Coronary artery (tissue), 2 donors: ENCODE measurements around the gene MTA3.

Experiments
- DNase-seq: peaks from one replicate; pipeline ENCODE4 v3.0.0-alpha.2; 2017; ENCODE audit warnings: low spot score
- H3K27ac ChIP-seq, 2 donors: fragments of 200-600 bp; sonication (generic); one replicate each; pipeline ENCODE4 v1.5.1; 2016 to 2019
- H3K4me3 ChIP-seq: fragments of 200-600 bp; sonication (generic); 2 replicates; pipeline ENCODE4 v1.5.1; 2016; ENCODE audit warnings: mild to moderate bottlenecking, moderate library complexity
- TF ChIP-seq, protein P1 (sequence below): fragments of 200-600 bp; sonication (generic); IDR thresholded peaks from one replicate; pipeline ENCODE4 v1.5.1; 2019; ENCODE audit warnings: antibody characterized with exemption

MTA3 gene

GRCh38 chr2:42713920-42714319 is 145.5 kb downstream of the MTA3 start:
- TF ChIP-seq, protein P1, sequence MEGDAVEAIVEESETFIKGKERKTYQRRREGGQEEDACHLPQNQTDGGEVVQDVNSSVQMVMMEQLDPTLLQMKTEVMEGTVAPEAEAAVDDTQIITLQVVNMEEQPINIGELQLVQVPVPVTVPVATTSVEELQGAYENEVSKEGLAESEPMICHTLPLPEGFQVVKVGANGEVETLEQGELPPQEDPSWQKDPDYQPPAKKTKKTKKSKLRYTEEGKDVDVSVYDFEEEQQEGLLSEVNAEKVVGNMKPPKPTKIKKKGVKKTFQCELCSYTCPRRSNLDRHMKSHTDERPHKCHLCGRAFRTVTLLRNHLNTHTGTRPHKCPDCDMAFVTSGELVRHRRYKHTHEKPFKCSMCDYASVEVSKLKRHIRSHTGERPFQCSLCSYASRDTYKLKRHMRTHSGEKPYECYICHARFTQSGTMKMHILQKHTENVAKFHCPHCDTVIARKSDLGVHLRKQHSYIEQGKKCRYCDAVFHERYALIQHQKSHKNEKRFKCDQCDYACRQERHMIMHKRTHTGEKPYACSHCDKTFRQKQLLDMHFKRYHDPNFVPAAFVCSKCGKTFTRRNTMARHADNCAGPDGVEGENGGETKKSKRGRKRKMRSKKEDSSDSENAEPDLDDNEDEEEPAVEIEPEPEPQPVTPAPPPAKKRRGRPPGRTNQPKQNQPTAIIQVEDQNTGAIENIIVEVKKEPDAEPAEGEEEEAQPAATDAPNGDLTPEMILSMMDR: no peak
- no peak overlapping the region for H3K27ac ChIP-seq
- DNase-seq: no peak
- H3K4me3 ChIP-seq: no peak overlapping the region

- TF ChIP-seq, protein P1: no peak
- no peak for DNase-seq
- Histone ChIP-seq H3K27ac (no peak overlapping the region), H3K4me3 (no peak overlapping the region)
Measured at GRCh38 chr2:42714686-42715085, 146.3 kb downstream of the MTA3 start.

GRCh38 chr2:42721898-42722297 is 153.5 kb downstream of the MTA3 start:
- Histone ChIP-seq H3K27ac (peak overlapping the region in 1 of 2 donors; percentile 45), H3K4me3 (no peak overlapping the region)
- TF ChIP-seq, protein P1: no peak
- DNase-seq: no peak

DNA sequence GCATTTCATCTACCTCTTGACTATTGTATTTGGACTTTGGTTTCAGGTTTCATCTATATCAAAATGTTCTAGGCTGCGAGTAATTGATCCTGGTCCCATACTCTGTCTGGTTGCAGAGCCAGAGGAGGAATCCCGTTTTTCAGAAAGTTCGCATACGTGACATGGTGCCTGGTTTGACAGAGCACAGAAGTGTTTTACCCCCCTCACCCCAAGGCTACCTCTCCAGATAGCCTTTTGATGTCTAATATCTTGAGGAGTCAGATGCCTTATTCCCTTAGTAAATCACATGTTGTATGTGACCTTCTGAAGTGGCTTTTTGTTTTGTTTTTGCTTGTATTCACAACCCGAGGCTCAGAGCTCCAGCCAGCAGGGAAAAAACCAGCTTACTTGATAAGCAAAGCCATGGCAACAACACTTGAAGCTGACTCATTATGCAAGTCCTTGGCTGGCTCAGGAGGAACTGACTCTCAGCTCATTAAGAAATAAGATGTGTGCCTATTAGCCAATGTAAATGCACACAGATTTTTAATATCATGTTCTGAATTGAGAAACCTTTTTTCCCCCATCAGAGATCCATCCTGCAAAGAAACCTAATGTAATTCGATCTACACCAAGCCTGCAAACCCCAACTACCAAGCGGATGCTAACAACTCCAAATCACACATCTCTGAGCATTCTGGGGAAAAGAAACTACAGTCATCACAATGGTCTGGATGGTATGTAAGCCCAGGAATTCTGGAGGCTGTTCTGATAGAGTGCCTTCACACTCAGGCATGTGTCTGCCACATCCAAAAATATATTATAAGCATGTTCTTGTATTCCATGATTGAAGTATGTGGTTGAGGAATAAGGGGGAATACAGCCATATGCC is 154.1 kb downstream of the MTA3 start:
- Histone ChIP-seq H3K27ac (peak overlapping the region in 1 of 2 donors; percentile 45), H3K4me3 (no peak overlapping the region)
- TF ChIP-seq, protein P1: no peak
- DNase-seq: no peak

DNA sequence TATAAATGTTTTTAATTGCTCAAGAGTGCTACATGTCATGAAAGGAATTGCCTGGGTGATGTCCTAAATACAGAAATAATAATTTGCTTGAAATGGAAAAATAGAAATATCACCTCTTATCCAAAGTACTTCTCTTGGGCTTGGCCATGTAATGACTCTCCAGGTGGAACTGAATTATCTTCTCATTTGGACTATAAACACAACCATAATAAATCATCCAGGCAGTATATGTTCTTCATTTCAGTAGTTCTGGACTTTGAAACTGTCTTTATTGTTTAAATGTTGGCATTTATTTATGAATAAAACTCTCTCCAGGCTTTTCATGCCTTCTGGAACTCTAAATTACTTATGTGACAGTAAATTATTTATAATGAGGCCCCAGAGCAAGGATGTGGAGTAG is 155.0 kb downstream of the MTA3 start:
- TF ChIP-seq, protein P1: no peak
- DNase-seq: no peak
- Histone ChIP-seq H3K27ac (no peak overlapping the region), H3K4me3 (no peak overlapping the region)

DNA sequence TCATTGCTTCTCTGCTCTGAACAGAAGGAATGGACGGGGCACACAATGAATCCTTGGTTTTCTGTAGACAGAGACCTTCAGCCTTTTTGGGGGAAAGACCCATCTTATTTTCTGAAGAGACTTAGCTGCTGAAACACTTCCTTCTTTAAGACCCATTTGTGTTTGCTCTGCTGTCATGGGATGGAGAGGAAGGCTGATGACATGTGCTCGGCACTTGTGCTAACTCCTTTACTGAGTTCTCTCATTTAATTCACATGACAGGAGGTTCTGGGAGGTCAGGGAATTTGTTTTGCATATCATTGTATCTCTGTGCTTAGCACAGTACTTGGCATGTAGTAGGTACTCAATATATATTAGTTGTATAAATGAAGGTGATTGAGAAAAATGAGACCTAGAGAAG is 156.5 kb downstream of the MTA3 start:
- Histone ChIP-seq H3K4me3 (no peak overlapping the region), H3K27ac (no peak overlapping the region)
- no peak for DNase-seq
- TF ChIP-seq, protein P1: no peak

DNA sequence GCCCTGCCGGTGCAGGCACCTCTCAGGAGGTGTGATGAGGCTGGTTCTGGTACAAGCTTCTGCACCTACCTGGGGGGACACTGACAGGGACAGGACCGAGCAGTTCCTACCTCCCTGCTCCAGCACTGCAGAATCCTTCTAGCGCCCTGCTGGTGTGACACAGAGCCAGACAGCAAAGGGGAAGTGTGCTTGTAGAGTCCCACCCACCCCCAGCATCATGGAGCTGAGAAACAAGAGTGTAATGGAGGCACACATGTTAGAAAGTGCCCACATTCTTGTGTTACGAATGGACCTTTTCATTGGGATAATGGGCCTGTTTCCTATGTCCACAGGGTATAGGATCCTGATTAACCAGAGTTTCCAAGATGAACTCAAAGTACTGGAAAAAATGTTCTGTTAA is 157.2 kb downstream of the MTA3 start:
- DNase-seq: no peak
- TF ChIP-seq, protein P1: no peak
- Histone ChIP-seq H3K27ac (no peak overlapping the region), H3K4me3 (no peak overlapping the region)
